ENCODE measurements around the gene NDST3.

Gene NDST3

GRCh38 chr4:118034053-118034785, at the start of gene NDST3:
Gene NDST3, plus strand, starts transcription at chr4:118034486. Its CDS starts 19,425 bp downstream, at chr4:118053911.
- no peak for DNase-seq

DNA sequence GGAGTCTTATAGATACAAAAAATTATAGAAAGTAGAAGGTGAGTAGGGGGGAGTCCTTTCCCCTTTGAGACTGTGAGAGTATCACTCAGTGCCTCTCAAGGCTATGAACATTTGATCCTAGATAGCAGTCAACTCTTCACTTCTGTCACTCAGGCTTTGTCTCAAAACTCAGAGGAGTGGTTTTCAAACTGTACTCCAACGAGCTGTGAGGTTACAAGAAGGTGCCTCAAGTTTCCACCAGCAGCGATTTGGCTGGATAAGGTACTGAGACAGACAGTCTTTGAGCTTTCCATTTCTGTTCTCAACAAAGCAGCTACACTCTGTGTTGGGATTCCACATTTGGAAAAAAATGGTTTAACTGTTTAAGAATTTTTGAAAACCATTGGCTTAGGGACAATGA, 48.0 kb upstream of the NDST3 start:
- no peak for DNase-seq

DNA sequence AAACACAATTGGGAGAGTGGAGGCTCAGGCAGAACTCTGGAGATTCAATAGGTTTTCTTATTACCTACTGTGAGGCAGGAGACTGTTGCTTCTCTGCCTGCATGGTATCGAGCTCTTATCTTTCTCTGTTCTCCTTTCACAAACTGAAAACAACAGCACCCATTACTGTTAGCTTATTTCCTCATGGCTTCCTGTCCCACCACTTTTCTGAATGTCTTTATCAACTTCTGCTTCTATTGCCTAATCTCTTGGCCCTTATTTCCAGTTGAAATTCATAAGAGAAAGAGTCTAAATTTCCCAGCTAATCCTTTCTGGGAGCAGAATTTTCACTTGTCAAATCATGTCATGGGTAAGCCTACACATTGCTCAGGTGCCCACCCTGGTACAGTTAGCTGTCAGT, 46.8 kb upstream of the NDST3 start:
- no peak for DNase-seq

DNA sequence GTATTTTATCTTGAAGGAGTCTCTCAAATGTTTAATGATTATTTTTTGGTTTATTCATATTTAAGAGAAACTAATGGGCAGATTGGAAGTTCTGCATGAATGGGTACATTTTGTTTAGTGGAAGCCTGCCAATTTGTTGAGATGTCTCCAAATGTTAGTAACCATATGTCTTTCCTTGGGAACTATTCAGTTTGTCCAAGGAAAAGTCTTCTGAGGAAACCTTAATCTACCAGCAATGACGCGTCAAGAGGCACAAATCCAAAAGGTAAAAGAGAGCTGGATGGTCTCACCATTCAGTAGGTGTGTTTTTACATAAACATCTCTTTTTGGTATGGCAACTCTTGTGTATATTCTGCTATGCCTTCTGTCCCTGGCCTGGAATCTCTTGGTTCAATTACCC, 37.4 kb upstream of the NDST3 start:
- no peak for DNase-seq

GRCh38 chr4:118004088-118004487, 30.2 kb upstream of the NDST3 start:
- no peak for DNase-seq

DNA sequence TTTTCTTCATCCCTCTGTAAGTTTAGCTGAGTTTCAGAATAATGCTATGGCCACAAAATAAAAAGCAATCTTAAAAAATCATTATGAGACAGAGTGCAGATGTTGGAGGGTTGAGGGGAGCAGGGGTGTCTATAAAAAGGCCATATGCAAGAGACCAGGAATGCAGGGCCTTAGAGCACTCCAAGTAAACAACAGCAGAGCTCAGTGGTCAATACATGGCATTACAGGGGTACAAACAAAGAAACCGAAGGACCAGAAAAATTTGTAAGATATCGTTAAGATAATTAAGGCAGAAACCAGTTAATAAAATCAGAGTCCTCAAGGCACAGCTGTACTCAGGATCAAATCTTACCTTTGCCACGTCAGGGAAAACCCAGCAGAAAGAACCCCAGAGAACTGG, 28.4 kb upstream of the NDST3 start:
- DNase-seq, result no peak

DNA sequence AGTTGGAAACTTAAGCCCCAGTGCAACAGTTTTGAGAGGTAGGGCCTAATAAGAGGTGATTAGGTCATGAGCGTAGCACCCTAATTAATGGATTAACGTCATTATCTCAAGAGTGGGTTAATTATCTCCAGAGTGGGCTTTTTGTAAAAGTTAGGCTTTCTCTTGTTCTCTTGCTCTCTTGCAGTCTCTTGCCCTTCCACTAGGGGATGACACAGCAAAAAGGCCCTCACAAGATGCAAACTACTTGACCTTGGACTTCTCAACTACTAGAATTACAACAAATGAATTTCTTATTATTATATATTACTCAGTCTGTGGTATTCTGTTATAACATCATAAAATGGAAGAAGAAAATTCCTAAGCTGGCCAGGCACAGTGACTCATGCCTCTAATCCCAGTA, 22.1 kb upstream of the NDST3 start:
- no peak for DNase-seq

DNA sequence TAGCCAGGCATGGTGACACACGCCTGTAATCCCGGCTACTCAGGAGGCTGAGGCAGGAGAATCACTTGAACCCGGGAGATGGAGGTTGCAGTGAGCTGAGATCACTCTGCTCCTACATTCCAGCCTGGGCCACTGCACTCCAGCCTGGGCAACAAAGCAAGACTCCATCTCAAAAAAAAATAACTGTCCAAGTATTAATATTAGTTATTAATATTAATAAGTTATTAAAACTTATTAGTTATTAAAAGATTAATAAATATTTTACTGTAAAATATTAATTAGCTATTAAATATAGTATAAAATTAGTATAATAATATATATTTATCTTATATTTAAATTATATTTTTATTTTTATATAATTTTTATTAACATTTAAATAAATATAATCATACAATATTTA, 19.5 kb upstream of the NDST3 start:
- DNase-seq, result no peak

- no peak for DNase-seq
Observed at GRCh38 chr4:118018381-118019145, 15.7 kb upstream of the NDST3 start.

DNA sequence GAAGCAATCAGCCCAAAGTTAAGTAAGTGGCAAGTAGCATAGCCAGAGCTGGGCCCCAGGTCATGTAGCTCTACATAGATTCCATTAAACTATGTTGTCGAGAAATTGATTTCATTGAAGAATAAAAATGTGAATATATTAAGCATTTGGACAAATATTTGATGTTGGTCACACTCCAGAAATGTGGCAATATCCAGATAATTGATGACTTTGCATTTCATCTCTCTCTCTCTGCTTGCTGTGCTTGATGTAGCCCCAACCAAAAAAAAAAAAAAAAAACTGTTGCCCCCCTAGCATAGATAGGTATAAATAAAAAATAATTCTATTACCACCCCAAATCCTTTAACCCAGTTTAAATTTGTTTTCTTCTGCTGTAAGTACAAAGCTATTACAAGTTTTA, 7.5 kb upstream of the NDST3 start:
- no peak for DNase-seq

DNA sequence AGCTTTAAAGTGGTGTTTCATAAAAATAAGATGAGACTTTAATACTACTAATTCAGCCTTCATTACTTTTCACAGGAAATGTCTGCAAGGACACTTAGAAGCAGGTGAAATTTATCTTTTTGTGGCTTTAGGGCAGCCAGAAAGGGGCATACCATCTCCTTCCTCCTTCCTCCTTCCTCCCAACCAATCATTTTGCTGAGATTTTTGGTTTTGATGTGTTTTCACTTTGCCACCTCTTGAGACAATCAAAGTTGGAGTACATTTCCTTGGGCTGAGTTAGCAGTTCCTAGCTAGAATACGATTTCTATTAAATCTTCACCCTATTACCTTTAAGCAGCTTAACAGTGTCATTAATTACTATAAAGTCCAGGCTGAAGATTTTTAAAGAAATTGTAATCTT, 5.1 kb upstream of the NDST3 start:
- no peak for DNase-seq

DNA sequence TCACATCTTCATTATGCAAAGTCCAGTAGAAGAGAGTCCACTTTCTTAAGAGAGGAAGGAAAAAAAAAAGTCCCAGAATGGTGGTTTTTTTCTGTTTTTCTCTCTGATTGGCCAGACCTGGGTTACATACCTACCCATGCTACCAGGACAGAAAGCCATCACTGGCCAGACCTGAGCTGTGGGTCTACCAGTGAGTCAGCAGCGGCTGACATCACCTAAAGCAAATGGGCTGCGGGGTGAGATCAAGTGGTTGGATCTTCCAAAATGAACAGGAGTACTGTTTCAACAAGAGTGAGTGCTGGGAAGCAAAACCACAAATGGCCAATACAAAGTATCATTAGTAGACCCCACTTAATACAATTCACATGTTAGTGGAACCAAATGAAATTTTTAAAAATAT, 1.6 kb upstream of the NDST3 start:
- no peak for DNase-seq

GRCh38 chr4:118033148-118034052, 886 bp upstream of the NDST3 start:
- DNase-seq, result no peak

GRCh38 chr4:118035309-118035708, 1.0 kb downstream of the NDST3 start:
- DNase-seq, result no peak

DNA sequence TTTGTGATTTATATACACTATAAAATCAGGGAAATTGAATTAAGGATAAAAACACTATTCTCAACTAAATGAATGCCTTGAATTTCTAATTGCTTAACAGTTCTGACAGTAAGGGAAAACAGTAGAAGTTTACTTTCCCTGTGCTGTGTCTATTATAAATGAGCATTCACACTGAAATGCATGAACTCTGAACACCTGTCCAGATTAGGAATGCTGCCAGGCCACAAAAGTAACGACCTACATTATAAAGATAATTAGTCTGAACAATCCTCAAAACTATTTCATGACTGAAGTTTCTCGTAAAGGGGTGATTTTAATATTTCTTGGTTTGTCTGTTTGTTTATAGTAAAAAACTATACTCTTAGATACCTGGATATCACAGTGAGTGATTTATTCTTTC, 2.0 kb downstream of the NDST3 start:
- no peak for DNase-seq

GRCh38 chr4:118037955-118038354, 3.7 kb downstream of the NDST3 start:
- DNase-seq, result no peak

DNA sequence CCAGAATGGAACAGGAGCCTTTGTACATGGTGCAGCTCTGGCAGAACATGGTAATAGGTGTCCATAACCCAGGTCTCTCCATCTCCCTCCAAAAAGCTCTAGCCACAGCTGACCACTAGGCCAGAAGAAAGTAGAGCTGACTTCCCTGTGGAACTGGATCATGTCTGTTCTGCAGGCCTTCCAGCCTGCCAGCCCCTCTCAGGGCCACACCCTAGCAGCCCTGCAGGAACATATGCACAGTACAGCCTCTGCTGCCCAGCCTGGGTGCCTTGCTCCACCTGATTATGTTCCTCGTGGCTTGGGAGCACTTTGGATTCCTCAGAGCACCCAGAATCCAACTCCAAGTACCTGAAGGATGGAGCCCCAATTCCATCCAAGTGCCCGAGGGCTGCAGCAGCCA, 12.0 kb downstream of the NDST3 start:
- no peak for DNase-seq

GRCh38 chr4:118047043-118047442, 12.8 kb downstream of the NDST3 start:
- no peak for DNase-seq

- no peak for DNase-seq
Observed at GRCh38 chr4:118058955-118059354, 24.7 kb downstream of the NDST3 start.

GRCh38 chr4:118059397-118059796, 25.1 kb downstream of the NDST3 start:
- DNase-seq, result no peak

- no peak for DNase-seq
Observed at GRCh38 chr4:118076958-118077766, 42.9 kb downstream of the NDST3 start.

- no peak for DNase-seq
Observed at GRCh38 chr4:118077767-118078105, 43.5 kb downstream of the NDST3 start.

- no peak for DNase-seq
Observed at GRCh38 chr4:118081434-118081833, 47.1 kb downstream of the NDST3 start.
